HepG2 (cell line): Measurements from ENCODE around the gene HTD2. TPM values are rescaled to one million over a fixed set of nuclear protein-coding genes. Genes with fewer than 3 reads are reported as not detected.
A peak's percentile ranks its signal among the peaks of the same experiment; 100 is the strongest.

Experiments
- ATAC-seq: fragments of 200-7000 bp; cut with Tn5 transposase; 3 replicates; pipeline ENCODE4 v1.9.1; 2020; ENCODE audit warnings: mild to moderate bottlenecking, moderate library complexity
- BruUV-seq: library from RNA; stranded (reverse); fragments of 400-500 nt; replicated peaks from 2 replicates; lab custom pipeline; 2021; lab: Mats Ljungman, UMichigan
- CTCF ChIA-PET: fragments of 300-600 bp; formaldehyde crosslinking; extraction: SDS; loops from one replicate; lab custom pipeline; 2021; ENCODE audit warnings: low total read pairs, inconsistent platforms, low intra/inter-chr PET ratio; lab: Yijun Ruan, JAX
- POLR2A ChIA-PET: fragments of 350-600 bp; sonication (Branson Sonifier 250); formaldehyde crosslinking; loops from one replicate; lab custom pipeline; 2020; ENCODE audit warnings: antibody characterized with exemption, inconsistent platforms; lab: Yijun Ruan, JAX
- DNase-seq: peaks from one replicate; pipeline ENCODE4 v3.0.0-alpha.2; 2015; ENCODE audit warnings: low spot score
- FAIRE-seq: peaks from 3 replicates; lab custom pipeline; 2011; peaks lifted over from hg19 to GRCh38; lab: Jason Lieb, UNC
- H2AFZ ChIP-seq: one replicate; pipeline ENCODE4 v1.6.1; 2011; ENCODE audit warnings: low read length, inconsistent platforms
- H3K27ac ChIP-seq: fragments of 300-600 bp; 3 replicates; pipeline ENCODE4 v1.8.0; 2011; ENCODE audit warnings: mixed run types, mild to moderate bottlenecking, mixed read lengths, low read length, inconsistent platforms; ENCODE audit not compliant: insufficient read depth; ENCODE audit errors: extremely low read length
- H3K27me3 ChIP-seq, 2 experiments: fragments of 200-600 bp in 1 of 2; 2 replicates in 1 of 2; 3 replicates in 1 of 2; pipeline versions ENCODE4 v1.6.0 to v1.8.0; 2011; ENCODE audit warnings: low read length in 2 of 2, mild to moderate bottlenecking in 2 of 2, moderate library complexity in 2 of 2, inconsistent platforms in 1 of 2; ENCODE audit not compliant: insufficient read depth in 2 of 2, control insufficient read depth in 1 of 2
- H3K36me3 ChIP-seq, 2 experiments: fragments of 200-600 bp in 1 of 2; replicated peaks in 1 of 2; 2 replicates in 1 of 2; 3 replicates in 1 of 2; pipeline versions ENCODE4 v1.5.1 to v1.8.0; 2011; ENCODE audit warnings: low read length in 2 of 2, inconsistent platforms in 1 of 2; ENCODE audit not compliant: insufficient read depth in 2 of 2, control insufficient read depth in 1 of 2
- H3K4me1 ChIP-seq: 2 replicates; pipeline ENCODE4 v1.5.1; 2012; ENCODE audit warnings: low read length, inconsistent platforms; ENCODE audit not compliant: insufficient read depth
- H3K4me2 ChIP-seq: 2 replicates; pipeline ENCODE4 v1.6.0; 2011; ENCODE audit warnings: low read depth, low read length, inconsistent platforms
- H3K4me3 ChIP-seq, 3 experiments: fragments of 200-600 bp in 1 of 3; sonication (generic), shearing (Covaris generic) in 1 of 3; replicated peaks in 1 of 3; 2 replicates each; pipeline ENCODE4 v1.5.1; 2011 to 2016; ENCODE audit warnings: low read length in 3 of 3, inconsistent platforms in 2 of 3, low read depth in 2 of 3, mild to moderate bottlenecking in 2 of 3, control low read depth in 1 of 3, mixed read lengths in 1 of 3; ENCODE audit not compliant: insufficient read depth in 1 of 3
- H3K79me2 ChIP-seq: one replicate; pipeline ENCODE4 v1.6.1; 2011; ENCODE audit warnings: low read length, inconsistent platforms; ENCODE audit not compliant: insufficient read depth
- H3K9ac ChIP-seq: 2 replicates; pipeline ENCODE4 v1.6.0; 2011; ENCODE audit warnings: mild to moderate bottlenecking, low read depth, low read length, inconsistent platforms; ENCODE audit not compliant: insufficient read depth
- H3K9me3 ChIP-seq: 2 replicates; pipeline ENCODE4 v1.5.1; 2012; ENCODE audit warnings: mild to moderate bottlenecking, low read length
- H4K20me1 ChIP-seq: 2 replicates; pipeline ENCODE4 v1.6.0; 2011; ENCODE audit warnings: inconsistent platforms, mild to moderate bottlenecking, low read length, moderate library complexity; ENCODE audit not compliant: insufficient read depth
- DNMT1 ChIP-seq: sonication (generic); formaldehyde crosslinking; IDR thresholded peaks from 2 replicates; pipeline ENCODE4 v1.5.1; 2020; ENCODE audit warnings: mild to moderate bottlenecking, missing genetic modification reagents
- FOSL2 ChIP-seq: sonication (generic); formaldehyde crosslinking; IDR thresholded peaks from 2 replicates; pipeline ENCODE4 v1.4.0; 2020; ENCODE audit warnings: missing genetic modification reagents
- MIXL1 ChIP-seq: IDR thresholded peaks from 2 replicates; pipeline ENCODE4 v1.6.1; 2016
- NFE2L1 ChIP-seq: sonication (generic); formaldehyde crosslinking; IDR thresholded peaks from 2 replicates; pipeline ENCODE4 v1.4.0; 2020; ENCODE audit warnings: missing genetic modification reagents, mild to moderate bottlenecking, borderline replicate concordance
- NONO ChIP-seq, 2 experiments: fragments of 450-650 bp in 1 of 2; sonication (generic) in 1 of 2; formaldehyde crosslinking in 1 of 2; IDR thresholded peaks in 1 of 2; conservative IDR thresholded peaks in 1 of 2; 2 replicates each; pipeline versions ENCODE4 v1.6.1 to v1.8.0; 2017 to 2022; ENCODE audit warnings: mild to moderate bottlenecking in 1 of 2, missing genetic modification reagents in 1 of 2, moderate library complexity in 1 of 2
- RFXANK ChIP-seq: IDR thresholded peaks from 2 replicates; pipeline ENCODE4 v1.6.1; 2016
- TSC22D2 ChIP-seq: sonication (generic); formaldehyde crosslinking; IDR thresholded peaks from 2 replicates; pipeline ENCODE4 v1.5.1; 2020; ENCODE audit warnings: missing genetic modification reagents, mild to moderate bottlenecking, borderline replicate concordance
- ZNF441 ChIP-seq: sonication (generic); formaldehyde crosslinking; IDR thresholded peaks from 2 replicates; pipeline ENCODE4 v1.7.0; 2021; ENCODE audit warnings: missing genetic modification reagents, borderline replicate concordance
- WGBS: methylation state at CpG from one replicate; pipeline ENCODE4 v1.1.6; 2017; ENCODE audit warnings: low lambda C conversion rate; 5-methylcytosine and 5-hydroxymethylcytosine counted together
- in situ Hi-C: cut with HindIII; loops from 2 replicates; pipeline ENCODE4 v1.10.0; 2017; ENCODE audit warnings: low pct_unique_long_range_greater_than_20kb; ENCODE audit not compliant: extremely low pct_ligation_motif_present
- intact Hi-C: fragments of 100-400 bp; cut with micrococcal nuclease; formaldehyde crosslinking; loops from one replicate; pipeline ENCODE4 v1.10.0; 2022; ENCODE audit not compliant: unreplicated experiment
- polyA plus RNA-seq, 8 experiments: library from polyadenylated mRNA; depleted of rRNA in 3 of 8; stranded (reverse) in 7 of 8; unstranded in 1 of 8; fragments of >200 nt; fragmentation: Illumina TruSeq in 4 of 8; extraction: Trizol in 4 of 8; gene quantifications; 2 replicates each; pipeline versions ENCODE4 v1.2.1 to v1.2.3, GENCODE V29; 2011 to 2016; ENCODE audit warnings: low read depth in 4 of 8, missing spikeins in 1 of 8, mixed read lengths in 1 of 8; ENCODE audit not compliant: insufficient read depth in 1 of 8
- total RNA-seq, 5 experiments: library from RNA; depleted of rRNA; stranded (reverse); fragments of >200 nt; fragmentation: Illumina TruSeq; extraction: Trizol; gene quantifications; 2 replicates each; pipeline ENCODE4 v1.2.3, GENCODE V29; 2016; ENCODE audit warnings: low read depth in 1 of 5
- TF ChIP-seq, protein P1 (sequence below): sonication (generic); formaldehyde crosslinking; IDR thresholded peaks from 2 replicates; pipeline ENCODE4 v1.5.0; 2020; ENCODE audit warnings: missing genetic modification reagents, mild to moderate bottlenecking, borderline replicate concordance
- TF ChIP-seq, protein P2 (sequence below): sonication (generic); formaldehyde crosslinking; IDR thresholded peaks from 2 replicates; pipeline ENCODE4 v1.8.0; 2022; ENCODE audit warnings: missing genetic modification reagents, mild to moderate bottlenecking, moderate library complexity, borderline replicate concordance
- TF ChIP-seq, protein P3 (sequence below): IDR thresholded peaks from 2 replicates; pipeline ENCODE4 v1.6.1; 2012; ENCODE audit warnings: low read length, improper control_type of control experiment

HTD2 gene
- total and polyA plus RNA-seq, 2 of the 13 experiments (the other 11 are each of a cell fraction or from before 2014, with no cell fraction given): 8.6 to 13.7 TPM

DNA sequence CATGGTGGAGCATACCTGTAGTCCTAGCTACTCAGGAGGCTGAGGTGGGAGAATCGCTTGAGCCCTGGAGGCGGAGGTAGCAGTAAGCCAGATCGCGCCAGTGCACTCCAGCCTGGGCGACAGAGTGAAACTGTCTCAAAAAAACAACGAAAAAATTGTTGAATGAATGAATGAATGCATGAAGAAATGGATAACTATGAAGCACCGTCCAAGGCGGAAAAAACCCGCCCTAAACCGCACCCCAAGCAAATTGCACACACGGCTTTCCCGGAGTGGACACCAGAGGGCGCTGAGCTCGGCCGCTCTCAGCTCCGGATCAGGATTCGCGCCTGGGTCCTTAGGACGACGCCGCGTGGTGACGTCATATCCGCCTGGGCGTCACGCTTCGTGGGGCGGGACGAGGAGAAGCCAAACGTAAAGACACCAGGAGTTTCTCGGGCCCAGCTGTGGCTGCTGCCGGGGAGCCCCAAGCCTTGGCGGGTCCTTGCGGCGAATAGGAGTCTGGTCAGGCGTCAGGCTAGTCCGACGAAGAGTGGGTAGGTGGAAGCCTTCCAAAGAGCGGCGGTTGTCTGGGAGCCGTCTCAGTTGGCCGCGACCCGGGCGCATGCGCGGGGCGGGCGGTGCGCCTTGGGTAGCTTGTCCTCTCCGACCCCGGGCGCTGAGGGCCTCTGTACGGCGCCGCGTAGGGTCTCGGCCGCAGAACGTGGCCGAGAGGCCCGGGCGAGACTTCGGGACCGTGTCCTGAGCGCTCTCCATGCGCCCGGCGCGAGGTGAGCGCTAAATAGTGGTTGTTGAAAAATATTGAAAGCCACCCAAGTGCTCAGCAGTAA, at the start of gene HTD2, which contains the start of gene RPP14 (continued):
- 0 out of 2 replicates have a peak, but pooled peaks have one; percentile 38 for TF ChIP-seq RFXANK (CRISPR knock-in tag)
- no peak for TF ChIP-seq NONO (IDR thresholded peaks at IDR 0.05)
- TF ChIP-seq NONO (CRISPR knock-in tag; conservative IDR thresholded peaks at IDR 0.05): peak; percentile 91
- TF ChIP-seq NFE2L1 (CRISPR knock-in tag): 0 out of 2 replicates have a peak, but pooled peaks have one; percentile 61
- peak; percentile 91; the same call in 1 of the 2 replicates for TF ChIP-seq TSC22D2 (CRISPR knock-in tag)
- TF ChIP-seq DNMT1 (CRISPR knock-in tag): 0 out of 2 replicates have a peak, but pooled peaks have one; percentile 75
- TF ChIP-seq ZNF441: no peak
- TF ChIP-seq, protein P1, sequence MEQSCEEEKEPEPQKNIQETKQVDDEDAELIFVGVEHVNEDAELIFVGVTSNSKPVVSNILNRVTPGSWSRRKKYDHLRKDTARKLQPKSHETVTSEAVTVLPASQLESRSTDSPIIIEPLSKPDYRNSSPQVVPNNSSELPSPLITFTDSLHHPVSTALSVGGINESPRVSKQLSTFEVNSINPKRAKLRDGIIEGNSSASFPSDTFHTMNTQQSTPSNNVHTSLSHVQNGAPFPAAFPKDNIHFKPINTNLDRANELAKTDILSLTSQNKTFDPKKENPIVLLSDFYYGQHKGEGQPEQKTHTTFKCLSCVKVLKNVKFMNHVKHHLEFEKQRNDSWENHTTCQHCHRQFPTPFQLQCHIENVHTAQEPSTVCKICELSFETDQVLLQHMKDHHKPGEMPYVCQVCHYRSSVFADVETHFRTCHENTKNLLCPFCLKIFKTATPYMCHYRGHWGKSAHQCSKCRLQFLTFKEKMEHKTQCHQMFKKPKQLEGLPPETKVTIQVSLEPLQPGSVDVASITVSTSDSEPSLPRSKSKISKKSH (CRISPR knock-in tag): peak; percentile 71; the same call in 1 of the 2 replicates

DNA sequence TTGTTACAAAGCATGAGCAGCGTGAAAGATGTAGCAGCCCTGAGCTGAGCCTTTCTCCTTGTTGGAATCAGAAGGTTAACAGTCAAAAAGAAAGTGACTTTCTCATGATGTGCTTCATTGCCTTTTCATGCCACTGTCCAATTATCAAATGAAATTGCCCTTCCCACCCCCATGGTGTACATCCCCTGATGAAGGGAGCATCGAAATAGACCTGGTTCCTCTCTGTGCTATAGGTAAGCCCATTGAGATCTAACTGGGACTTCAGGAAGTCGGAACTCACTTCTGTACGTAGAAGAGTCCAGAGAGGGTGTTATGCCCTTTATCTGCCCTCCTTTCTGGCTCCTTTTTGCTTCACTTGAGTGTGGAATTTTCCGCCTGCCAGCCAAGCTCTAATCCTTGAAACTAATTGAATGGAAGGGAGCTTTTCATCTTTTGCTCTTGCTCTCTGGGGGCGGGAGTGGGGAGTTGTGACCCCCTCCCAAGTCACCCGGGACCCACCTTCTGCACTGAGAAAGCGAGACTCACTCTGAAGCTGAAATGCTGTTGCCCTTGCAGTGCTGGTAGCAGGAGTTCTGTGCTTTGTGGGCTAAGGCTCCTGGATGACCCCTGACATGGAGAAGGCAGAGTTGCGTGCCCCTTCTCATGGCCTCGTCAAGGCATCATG, 47.8 kb upstream of the HTD2 start:
- Histone ChIP-seq H3K9ac (no peak overlapping the region), H3K27ac (no peak overlapping the region), H3K4me1 (peaks cover 4% of the 10 kb centered on the region; the same call in 1 of the 2 replicates), H2AFZ (no peak overlapping the region), H4K20me1 (no peaks in the 10 kb centered on the region), H3K27me3 (no peaks in the 10 kb centered on the region), H3K79me2 (no peaks in the 10 kb centered on the region), H3K4me2 (no peak overlapping the region), H3K9me3 (no peaks in the 10 kb centered on the region), H3K4me3 (no peak overlapping the region), H3K36me3 (peaks cover 4 to 16% of the 10 kb centered on the region in 2 experiments)
- FAIRE-seq (no peak), DNase-seq (no peak), ATAC-seq (no peak)
- ChIA-PET POLR2A (no interaction called here), CTCF (no interaction called here)
- in situ Hi-C loops: no loop called here
- intact Hi-C loops: no loop called here
- WGBS: 97% methylated on average over 10 of the region's 10 CpGs
- BruUV-seq: no TSS peak
- TF ChIP-seq MIXL1 (CRISPR knock-in tag) (no peak), FOSL2 (CRISPR knock-in tag) (no peak)
- TF ChIP-seq, protein P2, sequence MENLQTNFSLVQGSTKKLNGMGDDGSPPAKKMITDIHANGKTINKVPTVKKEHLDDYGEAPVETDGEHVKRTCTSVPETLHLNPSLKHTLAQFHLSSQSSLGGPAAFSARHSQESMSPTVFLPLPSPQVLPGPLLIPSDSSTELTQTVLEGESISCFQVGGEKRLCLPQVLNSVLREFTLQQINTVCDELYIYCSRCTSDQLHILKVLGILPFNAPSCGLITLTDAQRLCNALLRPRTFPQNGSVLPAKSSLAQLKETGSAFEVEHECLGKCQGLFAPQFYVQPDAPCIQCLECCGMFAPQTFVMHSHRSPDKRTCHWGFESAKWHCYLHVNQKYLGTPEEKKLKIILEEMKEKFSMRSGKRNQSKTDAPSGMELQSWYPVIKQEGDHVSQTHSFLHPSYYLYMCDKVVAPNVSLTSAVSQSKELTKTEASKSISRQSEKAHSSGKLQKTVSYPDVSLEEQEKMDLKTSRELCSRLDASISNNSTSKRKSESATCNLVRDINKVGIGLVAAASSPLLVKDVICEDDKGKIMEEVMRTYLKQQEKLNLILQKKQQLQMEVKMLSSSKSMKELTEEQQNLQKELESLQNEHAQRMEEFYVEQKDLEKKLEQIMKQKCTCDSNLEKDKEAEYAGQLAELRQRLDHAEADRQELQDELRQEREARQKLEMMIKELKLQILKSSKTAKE (CRISPR knock-in tag): no peak
- TF ChIP-seq, protein P3, sequence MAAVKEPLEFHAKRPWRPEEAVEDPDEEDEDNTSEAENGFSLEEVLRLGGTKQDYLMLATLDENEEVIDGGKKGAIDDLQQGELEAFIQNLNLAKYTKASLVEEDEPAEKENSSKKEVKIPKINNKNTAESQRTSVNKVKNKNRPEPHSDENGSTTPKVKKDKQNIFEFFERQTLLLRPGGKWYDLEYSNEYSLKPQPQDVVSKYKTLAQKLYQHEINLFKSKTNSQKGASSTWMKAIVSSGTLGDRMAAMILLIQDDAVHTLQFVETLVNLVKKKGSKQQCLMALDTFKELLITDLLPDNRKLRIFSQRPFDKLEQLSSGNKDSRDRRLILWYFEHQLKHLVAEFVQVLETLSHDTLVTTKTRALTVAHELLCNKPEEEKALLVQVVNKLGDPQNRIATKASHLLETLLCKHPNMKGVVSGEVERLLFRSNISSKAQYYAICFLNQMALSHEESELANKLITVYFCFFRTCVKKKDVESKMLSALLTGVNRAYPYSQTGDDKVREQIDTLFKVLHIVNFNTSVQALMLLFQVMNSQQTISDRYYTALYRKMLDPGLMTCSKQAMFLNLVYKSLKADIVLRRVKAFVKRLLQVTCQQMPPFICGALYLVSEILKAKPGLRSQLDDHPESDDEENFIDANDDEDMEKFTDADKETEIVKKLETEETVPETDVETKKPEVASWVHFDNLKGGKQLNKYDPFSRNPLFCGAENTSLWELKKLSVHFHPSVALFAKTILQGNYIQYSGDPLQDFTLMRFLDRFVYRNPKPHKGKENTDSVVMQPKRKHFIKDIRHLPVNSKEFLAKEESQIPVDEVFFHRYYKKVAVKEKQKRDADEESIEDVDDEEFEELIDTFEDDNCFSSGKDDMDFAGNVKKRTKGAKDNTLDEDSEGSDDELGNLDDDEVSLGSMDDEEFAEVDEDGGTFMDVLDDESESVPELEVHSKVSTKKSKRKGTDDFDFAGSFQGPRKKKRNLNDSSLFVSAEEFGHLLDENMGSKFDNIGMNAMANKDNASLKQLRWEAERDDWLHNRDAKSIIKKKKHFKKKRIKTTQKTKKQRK: no peak
